ENCODE results near the gene VSTM4. TPM values are rescaled to one million over a fixed set of nuclear protein-coding genes. Genes with fewer than 3 reads are reported as not detected.
A peak's percentile ranks its signal among the peaks of the same experiment; 100 is the strongest.

Gene VSTM4
- total and polyA plus RNA-seq, 2 experiments from 2014 or later = 9.0 to 10.2 TPM

DNA sequence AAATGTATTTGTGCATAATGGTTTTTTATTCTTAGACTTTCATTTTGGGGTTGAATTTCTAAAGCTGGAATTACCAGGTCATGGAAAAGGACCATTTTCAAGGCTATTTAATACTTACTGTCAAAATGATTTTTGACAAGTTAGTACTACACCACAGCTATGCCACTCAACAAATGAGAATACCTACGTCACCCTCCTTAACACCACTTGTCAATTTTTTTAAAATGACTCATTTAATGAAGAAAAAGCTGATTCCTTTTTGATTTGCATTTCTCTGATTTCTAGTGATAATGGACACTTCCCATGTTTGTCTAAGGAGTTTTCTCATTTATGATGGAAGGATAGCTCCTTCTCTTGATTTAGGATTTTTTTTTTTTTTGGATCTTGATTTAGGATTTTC lies 63.3 kb downstream of the VSTM4 start:
- no peaks in the 10 kb centered on the region for H3K9me3 ChIP-seq (ENCODE audit: low read depth)
- H3K27me3 ChIP-seq = no peaks in the 10 kb centered on the region
- no peaks in the 10 kb centered on the region for H3K36me3 ChIP-seq (replicated peaks; ENCODE audit: insufficient read depth, low read depth)
- H2AFZ ChIP-seq = no peak overlapping the region
- TF ChIP-seq EZH2phosphoT487 (IDR thresholded peaks at IDR 0.05; ENCODE audit: low read depth, severe bottlenecking, unreplicated experiment) (no peak), EZH2 (IDR thresholded peaks at IDR 0.05; ENCODE audit: borderline replicate concordance) (no peak)
- TF ChIP-seq, protein P1, sequence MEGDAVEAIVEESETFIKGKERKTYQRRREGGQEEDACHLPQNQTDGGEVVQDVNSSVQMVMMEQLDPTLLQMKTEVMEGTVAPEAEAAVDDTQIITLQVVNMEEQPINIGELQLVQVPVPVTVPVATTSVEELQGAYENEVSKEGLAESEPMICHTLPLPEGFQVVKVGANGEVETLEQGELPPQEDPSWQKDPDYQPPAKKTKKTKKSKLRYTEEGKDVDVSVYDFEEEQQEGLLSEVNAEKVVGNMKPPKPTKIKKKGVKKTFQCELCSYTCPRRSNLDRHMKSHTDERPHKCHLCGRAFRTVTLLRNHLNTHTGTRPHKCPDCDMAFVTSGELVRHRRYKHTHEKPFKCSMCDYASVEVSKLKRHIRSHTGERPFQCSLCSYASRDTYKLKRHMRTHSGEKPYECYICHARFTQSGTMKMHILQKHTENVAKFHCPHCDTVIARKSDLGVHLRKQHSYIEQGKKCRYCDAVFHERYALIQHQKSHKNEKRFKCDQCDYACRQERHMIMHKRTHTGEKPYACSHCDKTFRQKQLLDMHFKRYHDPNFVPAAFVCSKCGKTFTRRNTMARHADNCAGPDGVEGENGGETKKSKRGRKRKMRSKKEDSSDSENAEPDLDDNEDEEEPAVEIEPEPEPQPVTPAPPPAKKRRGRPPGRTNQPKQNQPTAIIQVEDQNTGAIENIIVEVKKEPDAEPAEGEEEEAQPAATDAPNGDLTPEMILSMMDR (IDR thresholded peaks at IDR 0.05; ENCODE audit: poor library complexity) = no peak
- H3K79me2 ChIP-seq = no peaks in the 10 kb centered on the region
- H3K9me2 ChIP-seq (replicated peaks; ENCODE audit: insufficient read depth) = no peaks in the 10 kb centered on the region
- H3K4me2 ChIP-seq = no peak overlapping the region
- 94% methylated on average over 1 of the region's 1 CpG for WGBS (ENCODE audit: low lambda C conversion rate, missing lambda C conversion rate)
- H3K4me1 ChIP-seq (ENCODE audit: insufficient read depth) = peaks cover 14% of the 10 kb centered on the region
- H3K4me3 ChIP-seq = no peak overlapping the region
- DNase-seq (ENCODE audit: low spot score) = no peak
- H3K27ac ChIP-seq = no peak overlapping the region
- H4K20me1 ChIP-seq (ENCODE audit: insufficient read depth, poor library complexity, severe bottlenecking) = no peaks in the 10 kb centered on the region

DNA sequence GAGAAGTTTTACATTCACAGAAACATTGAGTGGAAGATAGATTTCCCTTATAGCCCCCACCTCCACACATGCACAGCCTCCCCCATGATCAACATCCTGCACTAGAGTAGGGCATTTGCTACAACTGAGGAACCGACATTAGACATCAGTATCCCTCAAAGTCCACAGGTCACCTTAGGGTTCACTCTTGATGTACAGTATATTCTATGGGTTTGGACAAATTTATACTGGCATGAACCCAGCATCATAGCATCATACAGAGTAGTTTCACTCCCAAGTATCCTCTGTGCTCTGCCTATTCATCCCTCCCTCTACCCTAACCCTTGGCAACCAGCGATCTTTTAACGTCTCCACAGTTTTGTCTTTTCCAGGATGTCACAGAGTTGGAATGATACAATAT lies 64.4 kb downstream of the VSTM4 start:
- H3K9me3 ChIP-seq (ENCODE audit: low read depth) = no peaks in the 10 kb centered on the region

DNA sequence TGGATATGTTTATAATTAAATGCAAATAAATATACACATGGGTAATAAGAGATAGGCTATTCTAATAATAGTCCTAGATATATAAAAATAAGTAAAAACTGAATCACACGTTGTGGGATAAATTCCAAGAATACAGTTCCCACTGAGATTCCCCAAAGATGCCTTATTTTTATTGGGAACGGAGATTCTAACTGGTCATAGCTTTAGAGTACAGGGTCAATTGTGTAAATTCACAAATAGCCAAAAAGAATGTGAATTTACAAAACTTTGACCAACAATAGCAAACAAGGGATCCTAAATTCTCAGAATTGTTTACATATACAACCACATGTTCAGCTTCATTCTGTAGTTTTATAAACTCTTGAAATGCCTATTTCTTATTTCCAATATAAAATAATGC lies 65.0 kb downstream of the VSTM4 start:
- H3K27ac ChIP-seq = no peak overlapping the region
- no peaks in the 10 kb centered on the region for H3K9me3 ChIP-seq (ENCODE audit: low read depth)
- H4K20me1 ChIP-seq (ENCODE audit: insufficient read depth, poor library complexity, severe bottlenecking) = no peaks in the 10 kb centered on the region
- no peaks in the 10 kb centered on the region for H3K27me3 ChIP-seq
- no peaks in the 10 kb centered on the region for H3K9me2 ChIP-seq (replicated peaks; ENCODE audit: insufficient read depth)
- WGBS (ENCODE audit: low lambda C conversion rate, missing lambda C conversion rate) = 54% methylated on average over 2 of the region's 2 CpGs
- TF ChIP-seq EZH2phosphoT487 (IDR thresholded peaks at IDR 0.05; ENCODE audit: low read depth, severe bottlenecking, unreplicated experiment) = no peak
- TF ChIP-seq EZH2 (IDR thresholded peaks at IDR 0.05; ENCODE audit: borderline replicate concordance) = no peak
- TF ChIP-seq, protein P1 (IDR thresholded peaks at IDR 0.05; ENCODE audit: poor library complexity) = no peak
- H3K4me2 ChIP-seq = no peak overlapping the region
- no peaks in the 10 kb centered on the region for H3K79me2 ChIP-seq
- DNase-seq (ENCODE audit: low spot score) = no peak
- no peak overlapping the region for H2AFZ ChIP-seq
- H3K4me3 ChIP-seq = no peak overlapping the region
- peaks cover 8% of the 10 kb centered on the region for H3K4me1 ChIP-seq (ENCODE audit: insufficient read depth)
- H3K36me3 ChIP-seq (replicated peaks; ENCODE audit: insufficient read depth, low read depth) = no peaks in the 10 kb centered on the region

More for the DNA sequence above, 64.4 kb downstream of the VSTM4 start:
- Histone ChIP-seq H3K36me3 (replicated peaks; ENCODE audit: insufficient read depth, low read depth) (no peaks in the 10 kb centered on the region), H3K4me3 (no peak overlapping the region), H3K9me2 (replicated peaks; ENCODE audit: insufficient read depth) (no peaks in the 10 kb centered on the region), H4K20me1 (ENCODE audit: insufficient read depth, poor library complexity, severe bottlenecking) (no peaks in the 10 kb centered on the region), H2AFZ (no peak overlapping the region), H3K27ac (peak overlapping the region; percentile 28), H3K27me3 (no peaks in the 10 kb centered on the region), H3K4me2 (no peak overlapping the region), H3K4me1 (ENCODE audit: insufficient read depth) (peaks cover 14% of the 10 kb centered on the region), H3K79me2 (no peaks in the 10 kb centered on the region)
- WGBS (ENCODE audit: low lambda C conversion rate, missing lambda C conversion rate) = 83% methylated on average over 3 of the region's 3 CpGs
- no peak for DNase-seq (ENCODE audit: low spot score)
- TF ChIP-seq EZH2phosphoT487 (IDR thresholded peaks at IDR 0.05; ENCODE audit: low read depth, severe bottlenecking, unreplicated experiment) (no peak), EZH2 (IDR thresholded peaks at IDR 0.05; ENCODE audit: borderline replicate concordance) (no peak)
- TF ChIP-seq, protein P1 (IDR thresholded peaks at IDR 0.05; ENCODE audit: poor library complexity) = no peak

DNA sequence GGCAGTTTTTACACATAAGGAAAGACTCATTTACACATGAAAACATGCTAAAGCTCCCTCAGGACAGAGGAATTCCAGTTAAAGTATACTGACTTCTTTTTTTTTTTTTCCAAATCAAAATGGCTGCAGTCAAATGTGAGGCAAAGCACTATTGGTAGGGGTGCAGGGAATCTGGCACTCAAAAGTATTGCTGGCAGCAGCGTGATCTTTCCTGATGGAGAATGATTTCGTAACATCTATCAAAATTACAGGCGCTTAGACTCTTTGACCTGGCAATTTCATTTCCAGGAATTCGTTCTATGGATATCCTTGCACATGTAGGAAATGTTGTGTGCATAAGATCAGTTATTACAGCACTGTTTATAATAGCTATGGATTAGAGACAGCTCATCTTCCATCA lies 65.7 kb downstream of the VSTM4 start:
- no peak for DNase-seq (ENCODE audit: low spot score)
- no peaks in the 10 kb centered on the region for H3K36me3 ChIP-seq (replicated peaks; ENCODE audit: insufficient read depth, low read depth)
- H3K4me2 ChIP-seq = no peak overlapping the region
- H3K27ac ChIP-seq = no peak overlapping the region
- H3K4me1 ChIP-seq (ENCODE audit: insufficient read depth) = peaks cover 7% of the 10 kb centered on the region
- 74% methylated on average over 4 of the region's 4 CpGs for WGBS (ENCODE audit: low lambda C conversion rate, missing lambda C conversion rate)
- no peak overlapping the region for H3K4me3 ChIP-seq
- no peak for TF ChIP-seq EZH2 (IDR thresholded peaks at IDR 0.05; ENCODE audit: borderline replicate concordance)
- TF ChIP-seq, protein P1 (IDR thresholded peaks at IDR 0.05; ENCODE audit: poor library complexity) = no peak
- no peak for TF ChIP-seq EZH2phosphoT487 (IDR thresholded peaks at IDR 0.05; ENCODE audit: low read depth, severe bottlenecking, unreplicated experiment)
- H4K20me1 ChIP-seq (ENCODE audit: insufficient read depth, poor library complexity, severe bottlenecking) = no peaks in the 10 kb centered on the region
- no peak overlapping the region for H2AFZ ChIP-seq
- no peaks in the 10 kb centered on the region for H3K9me3 ChIP-seq (ENCODE audit: low read depth)
- no peaks in the 10 kb centered on the region for H3K27me3 ChIP-seq
- no peaks in the 10 kb centered on the region for H3K9me2 ChIP-seq (replicated peaks; ENCODE audit: insufficient read depth)
- H3K79me2 ChIP-seq = no peaks in the 10 kb centered on the region

Measured in hepatocyte (in vitro differentiated cells).